Activated CD4-positive, CD25-positive, alpha-beta regulatory T cell treated with anti-CD3 and anti-CD28 coated beads, Interleukin-2, amount 50 U/mL, for 72 hours (primary cell): ENCODE measurements around the gene RPS19BP1.
A peak's percentile ranks its signal among the peaks of the same experiment; 100 is the strongest.
"Not testable (repeated sequence)": the region's sequence is repeated elsewhere in the genome, so short reads cannot be mapped to it uniquely, and the experiment has no call there.

ENCODE experiments used
- DNase-seq: peaks from one replicate; pipeline ENCODE4 v3.0.0; 2021

Gene RPS19BP1

GRCh38 chr22:39527481-39527961 lies 5.0 kb downstream of the RPS19BP1 start:
- no peak for DNase-seq

- DNase-seq: no peak
Measured at GRCh38 chr22:39526736-39527171, 5.8 kb downstream of the RPS19BP1 start.

GRCh38 chr22:39525658-39525975 lies 6.9 kb downstream of the RPS19BP1 start:
- no peak for DNase-seq

- no peak for DNase-seq
Measured at GRCh38 chr22:39524753-39525657, 7.5 kb downstream of the RPS19BP1 start.

GRCh38 chr22:39524089-39524752 lies 8.3 kb downstream of the RPS19BP1 start:
- no peak for DNase-seq

- peak; percentile 50 for DNase-seq
Measured at GRCh38 chr22:39522567-39523300, 9.8 kb downstream of the RPS19BP1 start.

- not testable (repeated sequence) for DNase-seq
Measured at GRCh38 chr22:39522091-39522490, 10.5 kb downstream of the RPS19BP1 start.

- DNase-seq: not testable (repeated sequence)
Measured at GRCh38 chr22:39521106-39521885, 11.3 kb downstream of the RPS19BP1 start.

- peak; percentile 91 for DNase-seq
Measured at GRCh38 chr22:39520226-39521105, 12.1 kb downstream of the RPS19BP1 start, which contains the start of gene ATF4. Gene ATF4, plus strand, starts transcription at chr22:39520562. Its CDS starts 884 bp downstream, at chr22:39521446.

GRCh38 chr22:39519681-39520225 lies 12.8 kb downstream of the RPS19BP1 start:
- DNase-seq: peak; percentile 93

- DNase-seq: peak; percentile 44
Measured at GRCh38 chr22:39518996-39519680, 13.4 kb downstream of the RPS19BP1 start.

- DNase-seq: no peak
Measured at GRCh38 chr22:39518144-39518786, 14.3 kb downstream of the RPS19BP1 start.

GRCh38 chr22:39517470-39517869 lies 15.1 kb downstream of the RPS19BP1 start:
- no peak for DNase-seq

- no peak for DNase-seq
Measured at GRCh38 chr22:39515266-39516050, 17.1 kb downstream of the RPS19BP1 start.

GRCh38 chr22:39514373-39514973 lies 18.1 kb downstream of the RPS19BP1 start:
- no peak for DNase-seq

GRCh38 chr22:39513791-39514190 lies 18.8 kb downstream of the RPS19BP1 start:
- DNase-seq: no peak

GRCh38 chr22:39512026-39512425 lies 20.5 kb downstream of the RPS19BP1 start:
- no peak for DNase-seq

- no peak for DNase-seq
Measured at GRCh38 chr22:39511226-39511625, 21.3 kb downstream of the RPS19BP1 start.
